HL-60/S4 treated with phorbol 12-myristate 13-acetate at 8.2 ng/mL for 4 days and 3 days (cell line): ENCODE results near the gene GPR150.

Source experiments
- in situ Hi-C: fragments of 300-500 bp; cut with MboI; formaldehyde crosslinking; loops from 2 replicates; pipeline ENCODE4 v1.15.0; 2022; ENCODE audit warnings: low sequenced_read_pairs

GPR150 gene

DNA sequence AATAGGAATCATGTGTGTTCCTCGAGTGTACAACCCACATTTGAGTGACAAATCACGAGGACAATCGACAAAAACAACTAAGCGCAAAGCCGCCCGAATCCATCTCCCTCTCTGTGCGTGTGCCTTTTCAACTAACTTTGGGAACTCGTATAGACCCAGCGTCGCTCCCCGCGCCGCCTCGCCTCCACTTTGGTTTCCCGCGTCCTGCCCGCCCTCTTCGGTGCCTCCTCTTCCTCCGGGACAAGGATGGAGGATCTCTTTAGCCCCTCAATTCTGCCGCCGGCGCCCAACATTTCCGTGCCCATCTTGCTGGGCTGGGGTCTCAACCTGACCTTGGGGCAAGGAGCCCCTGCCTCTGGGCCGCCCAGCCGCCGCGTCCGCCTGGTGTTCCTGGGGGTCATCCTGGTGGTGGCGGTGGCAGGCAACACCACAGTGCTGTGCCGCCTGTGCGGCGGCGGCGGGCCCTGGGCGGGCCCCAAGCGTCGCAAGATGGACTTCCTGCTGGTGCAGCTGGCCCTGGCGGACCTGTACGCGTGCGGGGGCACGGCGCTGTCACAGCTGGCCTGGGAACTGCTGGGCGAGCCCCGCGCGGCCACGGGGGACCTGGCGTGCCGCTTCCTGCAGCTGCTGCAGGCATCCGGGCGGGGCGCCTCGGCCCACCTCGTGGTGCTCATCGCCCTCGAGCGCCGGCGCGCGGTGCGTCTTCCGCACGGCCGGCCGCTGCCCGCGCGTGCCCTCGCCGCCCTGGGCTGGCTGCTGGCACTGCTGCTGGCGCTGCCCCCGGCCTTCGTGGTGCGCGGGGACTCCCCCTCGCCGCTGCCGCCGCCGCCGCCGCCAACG is at the start of gene GPR150:
TSS of gene GPR150 (plus strand) at position 58 of the 840 bp plus-strand sequence. CDS start at position 247, 189 bp downstream.
- in situ Hi-C loops, result no loop called here

- in situ Hi-C loops, result no loop called here
These were observed 47.9 kb upstream of the GPR150 start for GRCh38 chr5:95572016-95572415.

GRCh38 chr5:95581576-95581975 is 38.3 kb upstream of the GPR150 start:
- in situ Hi-C loops, result no loop called here

- in situ Hi-C loops, result no loop called here
These were observed 35.9 kb upstream of the GPR150 start for GRCh38 chr5:95583992-95584391.

GRCh38 chr5:95590880-95591279 is 29.0 kb upstream of the GPR150 start:
- in situ Hi-C loops, result no loop called here

DNA sequence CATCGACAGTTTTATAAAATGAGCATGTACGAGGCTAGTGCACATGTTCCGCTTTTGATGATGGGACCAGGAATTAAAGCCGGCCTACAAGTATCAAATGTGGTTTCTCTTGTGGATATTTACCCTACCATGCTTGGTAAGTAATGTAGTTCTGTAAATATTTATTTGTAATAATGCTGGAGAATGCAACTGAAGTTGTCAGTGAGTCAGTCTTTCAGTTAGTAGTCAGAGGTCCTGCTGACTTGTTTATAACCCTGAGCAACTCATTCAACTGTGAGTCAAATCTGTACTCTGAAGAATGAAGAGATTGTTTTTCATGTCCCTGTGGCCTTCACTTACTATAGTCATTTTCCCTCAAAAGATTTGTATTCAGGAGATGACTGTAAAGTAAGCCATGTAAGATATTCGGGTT is 28.4 kb upstream of the GPR150 start:
- in situ Hi-C loops, result no loop called here

GRCh38 chr5:95595289-95595931 is 24.5 kb upstream of the GPR150 start:
- in situ Hi-C loops, result no loop called here

- in situ Hi-C loops, result no loop called here
These were observed 20.6 kb upstream of the GPR150 start for GRCh38 chr5:95599252-95599651.

GRCh38 chr5:95600557-95600956 is 19.3 kb upstream of the GPR150 start:
- in situ Hi-C loops, result no loop called here

GRCh38 chr5:95605786-95606185 is 14.1 kb upstream of the GPR150 start:
- in situ Hi-C loops, result no loop called here

DNA sequence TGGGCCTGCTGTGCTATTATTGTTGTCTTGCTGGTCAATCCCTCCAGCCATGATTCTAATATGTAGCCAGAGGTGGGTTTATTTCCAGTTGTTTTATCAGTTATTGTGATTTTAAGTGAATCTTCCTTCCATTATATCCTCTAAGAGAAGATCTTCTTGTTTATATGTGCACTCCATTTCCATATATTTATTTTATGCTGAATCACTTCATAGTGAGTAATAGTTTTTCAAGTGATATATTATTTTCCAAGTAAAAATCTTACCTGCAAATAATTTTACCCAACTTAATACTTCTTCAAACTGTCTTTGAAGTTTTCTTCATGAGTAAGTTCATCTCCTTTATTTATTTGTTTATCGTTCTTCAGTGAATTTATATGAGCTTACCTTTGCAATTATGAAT is 13.5 kb upstream of the GPR150 start:
- in situ Hi-C loops, result no loop called here

DNA sequence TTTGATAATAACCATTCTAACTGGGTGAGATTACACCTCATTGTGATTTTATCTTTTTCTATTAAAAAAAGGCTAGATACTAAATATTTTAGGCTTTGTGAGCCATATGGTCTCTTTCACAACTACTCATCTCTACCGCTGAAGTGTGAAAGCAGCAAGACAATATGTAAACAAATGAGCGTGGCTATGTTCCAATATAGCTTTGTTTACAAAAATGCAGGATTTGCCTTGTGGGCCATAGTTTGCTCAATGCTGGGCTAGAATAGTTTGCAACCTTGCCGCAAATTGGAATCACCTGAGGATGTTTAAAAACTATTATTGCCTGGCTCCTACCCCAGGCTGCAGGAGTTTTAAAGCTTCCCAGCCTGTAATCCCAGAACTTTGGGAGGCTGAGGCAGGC is 10.2 kb upstream of the GPR150 start:
- in situ Hi-C loops, result no loop called here

- in situ Hi-C loops, result no loop called here
These were observed 9.3 kb upstream of the GPR150 start for GRCh38 chr5:95610546-95610945.

- in situ Hi-C loops, result no loop called here
These were observed 8.5 kb upstream of the GPR150 start for GRCh38 chr5:95611396-95611795.

DNA sequence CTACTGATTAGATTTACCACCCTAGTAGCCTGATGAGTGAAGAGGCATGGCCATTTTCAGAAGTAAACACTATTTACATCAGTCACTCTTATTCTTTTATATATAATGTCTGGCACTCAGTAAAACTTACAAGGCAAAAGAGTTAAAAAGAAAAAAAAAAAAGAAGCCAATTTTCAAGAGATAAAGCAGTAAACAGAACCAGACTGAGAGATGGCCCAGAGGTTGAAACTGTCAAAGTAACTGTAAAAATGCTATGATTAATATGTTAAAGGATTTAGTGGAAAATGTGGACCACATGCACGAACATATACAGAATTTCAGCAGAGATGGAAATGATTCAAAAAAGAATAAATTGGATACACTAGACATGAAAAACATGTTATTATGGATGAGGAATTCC is 6.4 kb upstream of the GPR150 start:
- in situ Hi-C loops, result no loop called here

- in situ Hi-C loops, result no loop called here
These were observed 4.8 kb upstream of the GPR150 start for GRCh38 chr5:95615164-95615467.

- in situ Hi-C loops, result no loop called here
These were observed 2.8 kb upstream of the GPR150 start for GRCh38 chr5:95617057-95617456.

DNA sequence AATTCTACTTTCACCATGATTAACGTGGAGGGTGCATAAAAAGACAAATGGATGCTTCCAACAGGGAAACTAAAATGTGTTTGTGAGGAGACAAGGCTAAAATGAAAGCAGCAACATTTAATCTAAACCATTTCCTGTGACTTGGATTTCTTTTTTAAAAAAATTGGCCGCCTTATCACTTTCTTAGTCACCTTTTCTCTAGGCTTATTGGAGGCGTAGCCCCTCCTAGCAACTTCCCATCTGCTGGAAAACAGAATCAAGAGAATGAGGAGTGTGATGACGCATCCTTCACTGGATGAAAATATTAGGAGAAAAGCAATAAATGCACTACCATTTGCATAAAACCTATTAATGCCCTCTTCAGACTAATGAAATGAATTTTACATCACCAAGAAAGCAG is 791 bp upstream of the GPR150 start:
- in situ Hi-C loops, result no loop called here

DNA sequence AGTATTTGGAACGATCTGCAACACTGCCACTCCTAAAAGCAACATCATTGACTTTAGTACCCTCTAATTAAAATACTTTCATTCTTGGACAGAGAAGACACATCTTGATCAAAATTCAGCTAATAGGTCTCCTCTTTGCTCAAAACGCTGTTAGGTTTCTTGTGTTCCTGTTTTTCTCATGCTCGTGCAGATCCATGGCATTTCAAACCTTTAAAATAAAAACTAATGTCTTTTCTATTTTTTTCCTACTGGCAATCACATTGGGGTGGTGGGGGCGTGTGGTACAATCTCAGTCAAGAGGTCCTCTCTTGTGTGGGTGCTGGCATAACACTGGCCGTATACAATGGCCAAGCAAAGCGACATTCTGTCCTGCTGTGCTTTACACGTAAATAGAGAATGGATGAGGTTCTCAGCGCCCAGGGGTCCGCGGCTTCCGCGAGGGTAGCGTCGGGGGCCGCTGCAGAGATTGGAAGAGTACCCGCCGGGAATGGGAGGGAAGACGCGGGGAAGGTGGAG is 315 bp upstream of the GPR150 start:
- in situ Hi-C loops, result no loop called here

- in situ Hi-C loops, result no loop called here
These were observed 1.3 kb downstream of the GPR150 start for GRCh38 chr5:95620870-95621838.
